Naive thymus-derived CD8-positive, alpha-beta T cell (primary cell): ENCODE results near the gene APPBP2. TPM values are rescaled to one million over a fixed set of nuclear protein-coding genes. Genes with fewer than 3 reads are reported as not detected.
"Not testable (repeated sequence)": the region's sequence is repeated elsewhere in the genome, so short reads cannot be mapped to it uniquely, and the experiment has no call there.

Source experiments
- ATAC-seq, 2 donors: fragments of 150-1000 bp; cut with Tn5 transposase in 1 of 2; sonication (Bioruptor Pico), chemical (Tn5 transposase) in 1 of 2; 1 replicate in 1 of 2; 2 replicates in 1 of 2; pipeline ENCODE4 v1.10.0; 2021; ENCODE audit warnings: mild to moderate bottlenecking in 2 of 2, moderate library complexity in 2 of 2
- POLR2A ChIA-PET: fragments of 350-600 bp; sonication (Branson Sonifier 250); formaldehyde crosslinking; loops from one replicate; lab custom pipeline; 2021; ENCODE audit warnings: antibody characterized with exemption; lab: Charles Lee
- DNase-seq, 10 donors: peaks; one replicate each; pipeline versions ENCODE4 v3.0.0 to v3.0.0-alpha.2; 2020 to 2022
- H3K27ac Mint-ChIP-seq, 10 donors: one replicate each; pipeline ENCODE4 v1.8.0; 2020 to 2022; ENCODE audit warnings: mild to moderate bottlenecking in 10 of 10, mixed read lengths in 10 of 10, moderate library complexity in 4 of 10, inconsistent platforms in 1 of 10
- H3K27me3 Mint-ChIP-seq, 5 donors: one replicate each; pipeline ENCODE4 v1.8.0; 2021 to 2022; ENCODE audit warnings: mixed read lengths in 5 of 5
- H3K36me3 Mint-ChIP-seq, 3 donors: one replicate each; pipeline ENCODE4 v1.8.0; 2020 to 2022; ENCODE audit warnings: mixed read lengths in 3 of 3, mild to moderate bottlenecking in 2 of 3, inconsistent platforms in 1 of 3
- H3K4me1 Mint-ChIP-seq, 4 donors: one replicate each; pipeline ENCODE4 v1.8.0; 2021 to 2022; ENCODE audit warnings: mixed read lengths in 4 of 4
- H3K4me3 Mint-ChIP-seq, 10 donors: one replicate each; pipeline ENCODE4 v1.8.0; 2020 to 2022; ENCODE audit warnings: mild to moderate bottlenecking in 10 of 10, mixed read lengths in 10 of 10, moderate library complexity in 6 of 10, inconsistent platforms in 1 of 10
- H3K9me3 Mint-ChIP-seq, 9 donors: one replicate each; pipeline ENCODE4 v1.8.0; 2020 to 2022; ENCODE audit warnings: mixed read lengths in 9 of 9, mild to moderate bottlenecking in 3 of 9, inconsistent platforms in 1 of 9, moderate library complexity in 1 of 9
- polyA plus RNA-seq, 3 donors: library from polyadenylated mRNA; unstranded; fragments of 300-500 nt; fragmentation: Illumina TruSeq; gene quantifications; one replicate each; pipeline ENCODE4 v1.2.3, GENCODE V29; 2021
- total RNA-seq, 8 experiments: library from RNA in 2 of 8; stranded (reverse) in 2 of 8; gene quantifications; one replicate each; pipeline ENCODE4 v1.2.3 and lab custom pipeline; 2021 to 2026

APPBP2 gene
- total and polyA plus RNA-seq, 5 experiments from 2014 or later, result 22.8 to 53.1 (median 30.9) TPM

- no peak for ATAC-seq
- Mint-ChIP-seq H3K4me1 (no peaks in the 10 kb centered on the region), H3K27ac (no peak overlapping the region), H3K4me3 (no peak overlapping the region), H3K27me3 (no peaks in the 10 kb centered on the region), H3K9me3 (no peaks in the 10 kb centered on the region), H3K36me3 (peaks cover 0 to 21% (median 2%) of the 10 kb centered on the region in 3 donors)
- no peak for DNase-seq
- POLR2A ChIA-PET, result no interaction called here
Observed at GRCh38 chr17:60442271-60443173, 83.5 kb downstream of the APPBP2 start.

- Mint-ChIP-seq H3K27me3 (peaks cover 0 to 6% (median 2%) of the 10 kb centered on the region in 5 donors), H3K9me3 (no peaks in the 10 kb centered on the region), H3K4me3 (no peak overlapping the region), H3K4me1 (peaks cover 0 to 2% (median 0%) of the 10 kb centered on the region in 4 donors), H3K36me3 (peaks cover 0 to under 1% (median 0%) of the 10 kb centered on the region in 3 donors), H3K27ac (no peak overlapping the region)
- ATAC-seq (no peak), DNase-seq (no peak)
- POLR2A ChIA-PET, result interaction anchor here (0.5 to 0.7 kb wide), 2 partner anchors 310 to 403 kb away, joined by 4 to 5 read pairs; no protein-coding TSS in a partner anchor
Observed at GRCh38 chr17:60439501-60439900, 86.5 kb downstream of the APPBP2 start.

GRCh38 chr17:60436676-60437075 lies 89.4 kb downstream of the APPBP2 start:
- no peaks in the 10 kb centered on the region for H3K36me3 Mint-ChIP-seq
- no peaks in the 10 kb centered on the region for H3K9me3 Mint-ChIP-seq
- H3K27me3 Mint-ChIP-seq, result peaks cover 0 to 11% (median 2%) of the 10 kb centered on the region in 5 donors
- H3K27ac Mint-ChIP-seq, result no peak overlapping the region
- POLR2A ChIA-PET, result no interaction called here
- no peak for DNase-seq
- peaks cover 0 to 2% (median 0%) of the 10 kb centered on the region in 4 donors for H3K4me1 Mint-ChIP-seq
- H3K4me3 Mint-ChIP-seq, result no peak overlapping the region
- no peak for ATAC-seq

- Mint-ChIP-seq H3K4me3 (no peak overlapping the region), H3K36me3 (no peaks in the 10 kb centered on the region), H3K4me1 (peaks cover 0 to 2% (median 0%) of the 10 kb centered on the region in 4 donors), H3K27me3 (peaks cover 0 to 11% (median 2%) of the 10 kb centered on the region in 5 donors), H3K27ac (no peak overlapping the region), H3K9me3 (no peaks in the 10 kb centered on the region)
- DNase-seq (peak in 9 of 10 donors; percentile 37 to 75 (median 59)), ATAC-seq (peak; percentile 57 to 68)
- POLR2A ChIA-PET, result no interaction called here
Observed at GRCh38 chr17:60435244-60436167, 90.5 kb downstream of the APPBP2 start.

- DNase-seq, ATAC-seq, H3K36me3 Mint-ChIP-seq, H3K27ac Mint-ChIP-seq, H3K4me1 Mint-ChIP-seq, H3K4me3 Mint-ChIP-seq, H3K9me3 Mint-ChIP-seq, POLR2A ChIA-PET: not testable (repeated sequence)
- H3K27me3 Mint-ChIP-seq, result peaks cover 0 to 11% (median 3%) of the 10 kb centered on the region in 5 donors
Observed at GRCh38 chr17:60433021-60433997, 92.7 kb downstream of the APPBP2 start.

GRCh38 chr17:60430561-60430960 lies 95.5 kb downstream of the APPBP2 start:
- POLR2A ChIA-PET, DNase-seq, ATAC-seq, H3K4me1 Mint-ChIP-seq, H3K4me3 Mint-ChIP-seq, H3K27me3 Mint-ChIP-seq, H3K27ac Mint-ChIP-seq, H3K9me3 Mint-ChIP-seq, H3K36me3 Mint-ChIP-seq: not testable (repeated sequence)

- not testable (repeated sequence) for H3K4me3 Mint-ChIP-seq, DNase-seq, H3K4me1 Mint-ChIP-seq, H3K9me3 Mint-ChIP-seq, H3K36me3 Mint-ChIP-seq, ATAC-seq, H3K27me3 Mint-ChIP-seq, H3K27ac Mint-ChIP-seq
- POLR2A ChIA-PET, result interaction anchor here (0.7 kb wide), 1 partner anchor 69 kb away, joined by 3 read pairs; no protein-coding TSS in a partner anchor
Observed at GRCh38 chr17:60428491-60428890, 97.6 kb downstream of the APPBP2 start.

GRCh38 chr17:60426596-60426995 lies 99.4 kb downstream of the APPBP2 start:
- DNase-seq (no peak), ATAC-seq (no peak)
- Mint-ChIP-seq H3K27ac (no peak overlapping the region), H3K4me3 (no peak overlapping the region), H3K4me1 (peaks cover 0 to 4% (median 1%) of the 10 kb centered on the region in 4 donors), H3K36me3 (no peaks in the 10 kb centered on the region), H3K27me3 (peaks cover 0 to 1% (median 0%) of the 10 kb centered on the region in 5 donors), H3K9me3 (no peaks in the 10 kb centered on the region)
- POLR2A ChIA-PET, result no interaction called here

- Mint-ChIP-seq H3K4me1 (peaks cover 5 to 9% (median 6%) of the 10 kb centered on the region in 4 donors), H3K27ac (no peak overlapping the region), H3K9me3 (no peaks in the 10 kb centered on the region), H3K36me3 (no peaks in the 10 kb centered on the region), H3K4me3 (no peak overlapping the region), H3K27me3 (peaks cover 0 to 1% (median 0%) of the 10 kb centered on the region in 5 donors)
- DNase-seq (no peak), ATAC-seq (no peak)
- POLR2A ChIA-PET, result no interaction called here
Observed at GRCh38 chr17:60425626-60426025, 100.4 kb downstream of the APPBP2 start.

- Mint-ChIP-seq H3K27me3 (peaks cover 0 to 1% (median 0%) of the 10 kb centered on the region in 5 donors), H3K27ac (peak overlapping the region in 1 of 10 donors; percentile 73)
Observed at GRCh38 chr17:60423865-60424264, 102.2 kb downstream of the APPBP2 start.

GRCh38 chr17:60422162-60422665 lies 103.8 kb downstream of the APPBP2 start, which contains the start of gene CHCT1:
TSS of gene CHCT1 (plus strand) at chr17:60422489. CDS start at chr17:60422593, 104 bp downstream.
- Mint-ChIP-seq H3K27ac (peak within 1 kb of the TSS; percentile 72 to 93 (median 86)), H3K4me3 (peak within 1 kb of the TSS; percentile 74 to 90 (median 84)), H3K9me3 (no peaks in the 10 kb centered on the region), H3K27me3 (no peaks in the 10 kb centered on the region), H3K36me3 (no peaks in the 10 kb centered on the region), H3K4me1 (peaks cover 5 to 9% (median 7%) of the 10 kb centered on the region in 4 donors)
- DNase-seq (no peak), ATAC-seq (no peak)
- POLR2A ChIA-PET, result no interaction called here

More at GRCh38 chr17:60423865-60424264, 102.2 kb downstream of the APPBP2 start:
- Mint-ChIP-seq H3K36me3 (no peaks in the 10 kb centered on the region), H3K4me1 (peaks cover 5 to 9% (median 7%) of the 10 kb centered on the region in 4 donors), H3K4me3 (no peak overlapping the region), H3K9me3 (no peaks in the 10 kb centered on the region)
- DNase-seq (no peak), ATAC-seq (no peak)
- POLR2A ChIA-PET, result no interaction called here
